HL-60/S4 treated with retinoic acid at 250 ng/mL for 4 days and 3 days (cell line): ENCODE results near the gene UGT2B15.
"Not testable (repeated sequence)": the region's sequence is repeated elsewhere in the genome, so short reads cannot be mapped to it uniquely, and the experiment has no call there.

Experiments used
- in situ Hi-C: fragments of 300-500 bp; cut with MboI; formaldehyde crosslinking; loops from 2 replicates; pipeline ENCODE4 v1.7.0; 2022; ENCODE audit warnings: low sequenced_read_pairs

The UGT2B15 gene

GRCh38 chr4:68670479-68670939 lies at the start of gene UGT2B15:
UGT2B15 (minus strand) TSS chr4:68670652; CDS start chr4:68670618, 34 bp downstream.
- in situ Hi-C loops = not testable (repeated sequence)

- in situ Hi-C loops = no loop called here
Observed at GRCh38 chr4:68719075-68719473, 48.6 kb upstream of the UGT2B15 start.

GRCh38 chr4:68718447-68719074 lies 48.1 kb upstream of the UGT2B15 start:
- in situ Hi-C loops = no loop called here

- in situ Hi-C loops = no loop called here
Observed at GRCh38 chr4:68717999-68718398, 47.5 kb upstream of the UGT2B15 start.

GRCh38 chr4:68714400-68714799 lies 43.9 kb upstream of the UGT2B15 start:
- in situ Hi-C loops = no loop called here

- in situ Hi-C loops = no loop called here
Observed at GRCh38 chr4:68712207-68712606, 41.8 kb upstream of the UGT2B15 start.

- in situ Hi-C loops = no loop called here
Observed at GRCh38 chr4:68708566-68708965, 38.1 kb upstream of the UGT2B15 start.

- in situ Hi-C loops = not testable (repeated sequence)
Observed at GRCh38 chr4:68703168-68703567, 32.7 kb upstream of the UGT2B15 start.

GRCh38 chr4:68700152-68700551 lies 29.7 kb upstream of the UGT2B15 start:
- in situ Hi-C loops = no loop called here

GRCh38 chr4:68693325-68694075 lies 23.0 kb upstream of the UGT2B15 start:
- in situ Hi-C loops = no loop called here

GRCh38 chr4:68691186-68691585 lies 20.7 kb upstream of the UGT2B15 start:
- in situ Hi-C loops = no loop called here

GRCh38 chr4:68683034-68683433 lies 12.6 kb upstream of the UGT2B15 start:
- in situ Hi-C loops = no loop called here

GRCh38 chr4:68681298-68681697 lies 10.8 kb upstream of the UGT2B15 start:
- in situ Hi-C loops = not testable (repeated sequence)

- in situ Hi-C loops = no loop called here
Observed at GRCh38 chr4:68673143-68673542, 2.7 kb upstream of the UGT2B15 start.

GRCh38 chr4:68671217-68671616 lies 765 bp upstream of the UGT2B15 start:
- in situ Hi-C loops = not testable (repeated sequence)

GRCh38 chr4:68668537-68669163 lies 1.8 kb downstream of the UGT2B15 start:
- in situ Hi-C loops = not testable (repeated sequence)

GRCh38 chr4:68667551-68667950 lies 2.9 kb downstream of the UGT2B15 start:
- in situ Hi-C loops = not testable (repeated sequence)

GRCh38 chr4:68664721-68665120 lies 5.7 kb downstream of the UGT2B15 start:
- in situ Hi-C loops = not testable (repeated sequence)

- in situ Hi-C loops = not testable (repeated sequence)
Observed at GRCh38 chr4:68662836-68663574, 7.4 kb downstream of the UGT2B15 start.

- in situ Hi-C loops = no loop called here
Observed at GRCh38 chr4:68658672-68659071, 11.8 kb downstream of the UGT2B15 start.

GRCh38 chr4:68657022-68657594 lies 13.3 kb downstream of the UGT2B15 start:
- in situ Hi-C loops = not testable (repeated sequence)
